Ishikawa (cell line): ENCODE measurements around the gene ARHGAP32.

ENCODE experiments used
- CEBPB ChIP-seq: IDR thresholded peaks from 2 replicates; pipeline ENCODE4 v1.6.1; 2012
- CREB1 ChIP-seq: IDR thresholded peaks from 2 replicates; pipeline ENCODE4 v1.6.1; 2012; ENCODE audit warnings: low read depth
- EP300 ChIP-seq: IDR thresholded peaks from 2 replicates; pipeline ENCODE4 v1.6.1; 2012; ENCODE audit warnings: borderline replicate concordance
- FOXM1 ChIP-seq: IDR thresholded peaks from 2 replicates; pipeline ENCODE4 v1.6.1; 2012; ENCODE audit warnings: low read depth, borderline replicate concordance
- MAX ChIP-seq: IDR thresholded peaks from 2 replicates; pipeline ENCODE4 v1.6.1; 2012
- RAD21 ChIP-seq: IDR thresholded peaks from 2 replicates; pipeline ENCODE4 v1.6.1; 2012; ENCODE audit warnings: low read depth
- REST ChIP-seq: IDR thresholded peaks from 2 replicates; pipeline ENCODE4 v1.6.1; 2012; ENCODE audit warnings: low read depth, mild to moderate bottlenecking
- TAF1 ChIP-seq: IDR thresholded peaks from 2 replicates; pipeline ENCODE4 v1.6.1; 2012; ENCODE audit warnings: low read depth, mild to moderate bottlenecking
- TEAD4 ChIP-seq: IDR thresholded peaks from 2 replicates; pipeline ENCODE4 v1.6.1; 2012
- YY1 ChIP-seq: IDR thresholded peaks from 2 replicates; pipeline ENCODE4 v1.6.1; 2012; ENCODE audit warnings: low read depth
- ZBTB7A ChIP-seq: IDR thresholded peaks from 2 replicates; pipeline ENCODE4 v1.6.1; 2012; ENCODE audit warnings: low read depth

- TF ChIP-seq CREB1 (no peak), REST (no peak), MAX (no peak), YY1 (no peak), EP300 (no peak), TEAD4 (no peak), TAF1 (no peak), CEBPB (no peak), RAD21 (no peak), FOXM1 (no peak), ZBTB7A (no peak)
These were observed 50.2 kb downstream of the ARHGAP32 start for GRCh38 chr11:129141748-129142523.
